OCI-LY1 (cell line): ENCODE data around the gene EOGT.

Source experiments
- H2AFZ ChIP-seq: fragments of 200-600 bp; sonication (generic), shearing (Covaris generic); 2 replicates; pipeline ENCODE4 v1.6.0; 2014; ENCODE audit warnings: antibody characterized with exemption, mild to moderate bottlenecking, low read length
- H3F3A ChIP-seq: fragments of 200-600 bp; sonication (generic), shearing (Covaris generic); 2 replicates; pipeline ENCODE4 v1.6.0; 2014; ENCODE audit warnings: mild to moderate bottlenecking, antibody characterized with exemption, low read length, moderate library complexity; ENCODE audit not compliant: insufficient read depth
- H3K27ac ChIP-seq: fragments of 200-600 bp; sonication (generic); 2 replicates; pipeline ENCODE4 v1.5.1; 2014; ENCODE audit warnings: low read length, mixed run types, mild to moderate bottlenecking, low read depth; ENCODE audit not compliant: poor library complexity, severe bottlenecking
- H3K27me3 ChIP-seq: fragments of 200-600 bp; sonication (generic); 2 replicates; pipeline ENCODE4 v1.6.0; 2014; ENCODE audit warnings: antibody characterized with exemption, mild to moderate bottlenecking, low read length, moderate library complexity; ENCODE audit not compliant: insufficient read depth
- H3K36me3 ChIP-seq: fragments of 200-600 bp; sonication (generic); 2 replicates; pipeline ENCODE4 v1.6.1; 2014; ENCODE audit warnings: mild to moderate bottlenecking, antibody characterized with exemption, low read length, moderate library complexity, mixed read lengths; ENCODE audit not compliant: insufficient read depth
- H3K4me1 ChIP-seq: fragments of 200-600 bp; sonication (generic); 2 replicates; pipeline ENCODE4 v1.5.1; 2014; ENCODE audit warnings: mild to moderate bottlenecking, low read length, moderate library complexity; ENCODE audit not compliant: insufficient read depth, severe bottlenecking
- H3K4me2 ChIP-seq: fragments of 200-600 bp; sonication (generic), shearing (Covaris generic); 2 replicates; pipeline ENCODE4 v1.6.1; 2014; ENCODE audit warnings: low read length
- H3K4me3 ChIP-seq: fragments of 200-600 bp; sonication (generic); 2 replicates; pipeline ENCODE4 v1.5.1; 2014; ENCODE audit warnings: low read length, low read depth, mild to moderate bottlenecking, mixed read lengths; ENCODE audit not compliant: poor library complexity, severe bottlenecking
- H3K79me2 ChIP-seq: fragments of 200-600 bp; shearing (Covaris generic); 2 replicates; pipeline ENCODE4 v1.6.1; 2016; ENCODE audit warnings: mixed run types, low read length, mixed read lengths; ENCODE audit not compliant: insufficient read depth
- H3K9ac ChIP-seq: fragments of 200-600 bp; sonication (generic), shearing (Covaris generic); 2 replicates; pipeline ENCODE4 v1.6.1; 2014; ENCODE audit warnings: mild to moderate bottlenecking, low read length, mixed read lengths
- H3K9me2 ChIP-seq: fragments of 200-600 bp; sonication (generic), shearing (Covaris generic); 2 replicates; pipeline ENCODE4 v1.6.1; 2014; ENCODE audit warnings: low read depth, mild to moderate bottlenecking, low read length, mixed read lengths
- H3K9me3 ChIP-seq: fragments of 200-600 bp; shearing (Covaris generic); 2 replicates; pipeline ENCODE4 v1.6.1; 2014; ENCODE audit warnings: low read length, mixed read lengths
- H4K20me1 ChIP-seq: fragments of 200-600 bp; sonication (generic), shearing (Covaris generic); 2 replicates; pipeline ENCODE4 v1.6.0; 2016; ENCODE audit warnings: mild to moderate bottlenecking, low read length; ENCODE audit not compliant: insufficient read depth
- CTCF ChIP-seq: fragments of 200-600 bp; sonication (generic), shearing (Covaris generic); IDR thresholded peaks from 2 replicates; pipeline ENCODE4 v1.5.1; 2017; ENCODE audit warnings: mild to moderate bottlenecking, antibody characterized with exemption, low read length, moderate library complexity, mixed read lengths
- EZH2 ChIP-seq: fragments of 200-600 bp; sonication (generic), shearing (Covaris generic); IDR thresholded peaks from 2 replicates; pipeline ENCODE4 v1.8.0; 2017; ENCODE audit warnings: borderline replicate concordance, mixed run types, mild to moderate bottlenecking, antibody characterized with exemption, low read length, moderate library complexity, mixed read lengths

The EOGT gene

GRCh38 chr3:69032737-69033136 lies 19.3 kb upstream of the EOGT start:
- Histone ChIP-seq H4K20me1 (no peaks in the 10 kb centered on the region), H3K27ac (no peak overlapping the region), H3K9me3 (no peaks in the 10 kb centered on the region), H3K36me3 (peaks cover 71% of the 10 kb centered on the region), H2AFZ (no peak overlapping the region), H3K4me1 (no peaks in the 10 kb centered on the region), H3K9me2 (no peaks in the 10 kb centered on the region), H3K4me2 (no peak overlapping the region), H3K27me3 (no peaks in the 10 kb centered on the region), H3K79me2 (no peaks in the 10 kb centered on the region), H3F3A (no peaks in the 10 kb centered on the region), H3K4me3 (no peak overlapping the region), H3K9ac (no peak overlapping the region)
- TF ChIP-seq CTCF (no peak), EZH2 (no peak)

- Histone ChIP-seq H2AFZ (no peak overlapping the region), H3K4me1 (no peaks in the 10 kb centered on the region), H3K4me2 (no peak overlapping the region), H3F3A (no peaks in the 10 kb centered on the region), H3K27ac (no peak overlapping the region), H4K20me1 (no peaks in the 10 kb centered on the region), H3K27me3 (no peaks in the 10 kb centered on the region), H3K9me2 (no peaks in the 10 kb centered on the region), H3K9ac (no peak overlapping the region), H3K79me2 (no peaks in the 10 kb centered on the region), H3K9me3 (no peaks in the 10 kb centered on the region), H3K36me3 (peaks cover 74% of the 10 kb centered on the region), H3K4me3 (no peak overlapping the region)
- TF ChIP-seq EZH2 (no peak), CTCF (no peak)
Observed at GRCh38 chr3:69032142-69032541, 18.7 kb upstream of the EOGT start.

GRCh38 chr3:69031635-69032034 lies 18.2 kb upstream of the EOGT start:
- no peaks in the 10 kb centered on the region for H3K4me1 ChIP-seq
- no peak overlapping the region for H3K4me3 ChIP-seq
- H3K9ac ChIP-seq: no peak overlapping the region
- H4K20me1 ChIP-seq: no peaks in the 10 kb centered on the region
- TF ChIP-seq CTCF (no peak), EZH2 (no peak)
- H3K36me3 ChIP-seq: peaks cover 72% of the 10 kb centered on the region
- H3K9me2 ChIP-seq: no peaks in the 10 kb centered on the region
- no peaks in the 10 kb centered on the region for H3K79me2 ChIP-seq
- H2AFZ ChIP-seq: no peak overlapping the region
- H3K27ac ChIP-seq: no peak overlapping the region
- no peak overlapping the region for H3K4me2 ChIP-seq
- no peaks in the 10 kb centered on the region for H3F3A ChIP-seq
- no peaks in the 10 kb centered on the region for H3K9me3 ChIP-seq
- no peaks in the 10 kb centered on the region for H3K27me3 ChIP-seq
